BLaER1 (cell line): ENCODE data around the gene RELT.

Experiments used
- H3K27ac ChIP-seq: shearing (Covaris generic); formaldehyde crosslinking; 2 replicates; pipeline ENCODE4 v1.8.1; 2022
- H3K27me3 ChIP-seq: shearing (Covaris generic); formaldehyde crosslinking; 2 replicates; pipeline ENCODE4 v1.8.1; 2022
- H3K36me3 ChIP-seq: shearing (Covaris generic); formaldehyde crosslinking; 2 replicates; pipeline ENCODE4 v1.8.1; 2022
- H3K4me1 ChIP-seq: shearing (Covaris generic); formaldehyde crosslinking; 2 replicates; pipeline ENCODE4 v1.8.1; 2022
- H3K4me2 ChIP-seq: shearing (Covaris generic); formaldehyde crosslinking; 2 replicates; pipeline ENCODE4 v1.8.1; 2022
- H3K4me3 ChIP-seq: shearing (Covaris generic); formaldehyde crosslinking; 2 replicates; pipeline ENCODE4 v1.8.1; 2022
- H3K9ac ChIP-seq: shearing (Covaris generic); formaldehyde crosslinking; 2 replicates; pipeline ENCODE4 v1.8.1; 2022
- H3K9me3 ChIP-seq: shearing (Covaris generic); formaldehyde crosslinking; 2 replicates; pipeline ENCODE4 v1.8.1; 2022
- H4K20me1 ChIP-seq: shearing (Covaris generic); formaldehyde crosslinking; 2 replicates; pipeline ENCODE4 v1.8.1; 2022
- Cebpa-rat ChIP-seq: shearing (Covaris generic); IDR thresholded peaks from 2 replicates; pipeline ENCODE4 v1.8.1; 2022

The RELT gene

GRCh38 chr11:73386546-73386945, 10.3 kb downstream of the RELT start:
- H3K4me3 ChIP-seq = peak overlapping the region; percentile 50
- H3K9ac ChIP-seq = peak overlapping the region; percentile 79
- no peaks in the 10 kb centered on the region for H3K9me3 ChIP-seq
- peaks cover 68% of the 10 kb centered on the region for H4K20me1 ChIP-seq
- H3K4me2 ChIP-seq = peak overlapping the region; percentile 99
- peaks cover 100% of the 10 kb centered on the region for H3K4me1 ChIP-seq
- H3K36me3 ChIP-seq = peaks cover 14% of the 10 kb centered on the region
- H3K27ac ChIP-seq = peak overlapping the region; percentile 92
- no peak for TF ChIP-seq Cebpa-rat
- no peaks in the 10 kb centered on the region for H3K27me3 ChIP-seq

DNA sequence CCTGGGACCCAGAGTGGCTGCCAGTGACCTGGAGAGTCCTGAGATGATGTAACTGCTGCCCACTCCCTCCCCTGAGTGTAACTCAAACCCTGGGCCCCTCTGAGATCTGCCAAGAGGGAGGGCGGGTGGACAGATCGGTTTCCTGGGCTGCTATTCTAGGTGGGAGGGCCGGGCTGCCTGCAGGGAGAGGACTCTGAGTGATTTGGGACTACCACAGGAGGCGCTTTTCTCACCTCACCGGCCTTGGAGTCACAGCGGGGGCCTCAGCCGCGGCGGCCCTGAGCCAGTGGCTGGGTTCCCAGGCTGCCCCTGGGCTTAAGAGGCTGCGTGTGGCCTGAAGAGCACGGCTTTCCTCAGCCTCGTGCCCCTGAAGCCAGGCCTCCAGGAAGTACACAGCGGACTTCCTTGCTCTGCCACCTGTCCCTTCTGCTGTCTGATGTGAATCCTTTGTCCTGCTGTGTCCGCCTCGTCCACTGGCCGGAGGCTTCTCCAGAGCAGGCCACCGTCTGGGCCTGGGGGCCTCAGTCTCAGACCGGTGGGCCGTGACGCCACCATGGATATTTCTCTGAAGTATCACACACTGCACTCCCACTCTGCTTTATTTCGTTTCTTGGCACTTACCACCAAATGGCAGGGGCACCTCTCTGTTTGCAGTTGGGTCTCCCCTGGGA, 11.5 kb downstream of the RELT start:
- Histone ChIP-seq H3K27me3 (no peaks in the 10 kb centered on the region), H3K9ac (peak overlapping the region; percentile 79), H3K4me1 (peaks cover 100% of the 10 kb centered on the region), H3K27ac (peak overlapping the region; percentile 92), H3K4me3 (peak overlapping the region; percentile 55), H3K4me2 (peak overlapping the region; percentile 99), H4K20me1 (peaks cover 65% of the 10 kb centered on the region), H3K36me3 (peaks cover 26% of the 10 kb centered on the region), H3K9me3 (no peaks in the 10 kb centered on the region)
- no peak for TF ChIP-seq Cebpa-rat

GRCh38 chr11:73388265-73389133, 12.3 kb downstream of the RELT start:
- Histone ChIP-seq H3K27me3 (no peaks in the 10 kb centered on the region), H4K20me1 (peaks cover 65% of the 10 kb centered on the region), H3K9ac (peak overlapping the region; percentile 79), H3K4me1 (peaks cover 100% of the 10 kb centered on the region), H3K4me2 (peak overlapping the region; percentile 99), H3K9me3 (no peaks in the 10 kb centered on the region), H3K36me3 (peaks cover 30% of the 10 kb centered on the region), H3K4me3 (peak overlapping the region; percentile 55), H3K27ac (peak overlapping the region; percentile 92)
- TF ChIP-seq Cebpa-rat = no peak

GRCh38 chr11:73389134-73389525, 12.9 kb downstream of the RELT start:
- H3K4me3 ChIP-seq = peak overlapping the region; percentile 55
- no peaks in the 10 kb centered on the region for H3K9me3 ChIP-seq
- H3K27me3 ChIP-seq = no peaks in the 10 kb centered on the region
- peak overlapping the region; percentile 92 for H3K27ac ChIP-seq
- H3K9ac ChIP-seq = peak overlapping the region; percentile 79
- peaks cover 94% of the 10 kb centered on the region for H3K4me1 ChIP-seq
- H3K4me2 ChIP-seq = peak overlapping the region; percentile 99
- peaks cover 59% of the 10 kb centered on the region for H4K20me1 ChIP-seq
- TF ChIP-seq Cebpa-rat = no peak
- H3K36me3 ChIP-seq = peaks cover 35% of the 10 kb centered on the region

- no peak for TF ChIP-seq Cebpa-rat
- Histone ChIP-seq H3K4me1 (peaks cover 86% of the 10 kb centered on the region), H4K20me1 (peaks cover 55% of the 10 kb centered on the region)
These were observed 13.7 kb downstream of the RELT start for GRCh38 chr11:73389916-73390315.

DNA sequence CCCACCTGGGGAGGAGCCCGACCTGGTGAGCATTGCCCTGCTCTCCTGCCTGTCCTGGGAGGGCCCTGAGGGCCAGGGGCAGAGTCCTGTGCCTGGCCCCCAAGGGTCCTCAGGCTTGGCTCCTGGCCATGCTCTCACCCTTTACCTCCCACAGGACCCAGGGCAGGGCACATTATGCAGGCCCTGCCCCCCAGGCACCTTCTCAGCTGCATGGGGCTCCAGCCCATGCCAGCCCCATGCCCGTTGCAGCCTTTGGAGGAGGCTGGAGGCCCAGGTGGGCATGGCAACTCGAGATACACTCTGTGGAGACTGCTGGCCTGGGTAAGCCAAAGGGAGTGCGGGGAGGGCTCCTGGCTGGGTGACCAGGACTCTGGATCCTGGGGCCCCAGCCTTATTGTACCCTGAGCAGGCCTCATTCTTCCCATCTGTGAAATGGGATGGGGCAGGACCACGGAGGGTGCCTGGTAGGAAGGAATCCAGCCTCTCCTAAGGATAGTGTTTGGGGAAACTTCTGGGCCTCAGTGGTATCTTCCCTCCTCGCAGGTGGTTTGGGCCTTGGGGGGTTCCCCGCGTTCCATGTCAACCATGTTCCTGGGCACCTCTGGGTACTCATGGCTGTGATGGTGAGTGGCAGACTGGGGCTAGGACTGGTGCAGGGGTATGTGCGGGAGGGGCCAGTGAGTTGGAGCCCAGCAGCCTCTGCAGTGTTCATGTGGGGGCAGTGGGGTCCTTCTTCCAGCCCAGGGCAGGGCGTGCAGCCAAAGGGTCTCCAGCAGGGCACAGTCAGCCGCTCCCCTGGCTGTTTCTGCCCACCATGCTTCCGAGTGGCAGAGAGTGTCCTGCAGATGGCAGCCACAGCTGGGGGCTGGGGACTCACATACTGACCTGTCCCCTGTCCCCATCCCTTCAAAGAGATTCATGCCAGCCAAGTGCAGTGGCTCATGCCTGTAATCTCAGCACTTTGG, 14.7 kb downstream of the RELT start:
- Histone ChIP-seq H3K36me3 (peaks cover 53% of the 10 kb centered on the region), H3K4me1 (peaks cover 77% of the 10 kb centered on the region), H3K4me2 (peak overlapping the region; percentile 99), H3K27ac (peak overlapping the region; percentile 92), H3K9ac (peak overlapping the region; percentile 79), H3K4me3 (peak overlapping the region; percentile 55), H3K27me3 (no peaks in the 10 kb centered on the region), H4K20me1 (peaks cover 54% of the 10 kb centered on the region), H3K9me3 (no peaks in the 10 kb centered on the region)
- TF ChIP-seq Cebpa-rat = no peak

More at GRCh38 chr11:73389916-73390315, 13.7 kb downstream of the RELT start:
- H3K4me2 ChIP-seq = peak overlapping the region; percentile 99
- peak overlapping the region; percentile 92 for H3K27ac ChIP-seq
- H3K27me3 ChIP-seq = no peaks in the 10 kb centered on the region
- no peaks in the 10 kb centered on the region for H3K9me3 ChIP-seq
- H3K36me3 ChIP-seq = peaks cover 43% of the 10 kb centered on the region
- peak overlapping the region; percentile 79 for H3K9ac ChIP-seq
- H3K4me3 ChIP-seq = peak overlapping the region; percentile 55; the same call in 1 of the 2 replicates

DNA sequence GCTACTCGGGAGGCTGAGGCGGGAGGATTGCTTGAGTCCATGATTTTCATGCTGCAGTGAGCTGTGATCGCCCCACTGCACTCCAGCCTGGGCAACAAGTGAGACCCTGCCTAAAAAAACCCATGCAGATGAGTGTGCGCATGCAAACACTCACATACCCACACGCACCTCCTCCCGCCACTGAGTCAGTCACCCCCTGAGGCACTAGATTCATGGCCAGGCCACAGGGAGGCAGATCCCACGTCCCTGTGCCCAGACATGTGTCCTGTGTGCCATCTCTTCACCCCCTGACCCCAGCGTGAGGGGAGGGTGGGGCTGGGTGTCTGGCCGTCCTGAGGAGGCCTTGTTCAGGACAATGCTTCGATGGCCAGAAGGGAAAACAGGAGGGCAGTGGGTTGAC, 15.5 kb downstream of the RELT start:
- peaks cover 69% of the 10 kb centered on the region for H3K4me1 ChIP-seq
- H3K9me3 ChIP-seq = no peaks in the 10 kb centered on the region
- H3K27me3 ChIP-seq = no peaks in the 10 kb centered on the region
- H4K20me1 ChIP-seq = peaks cover 54% of the 10 kb centered on the region
- H3K4me3 ChIP-seq = no peak overlapping the region
- TF ChIP-seq Cebpa-rat = no peak
- H3K36me3 ChIP-seq = peaks cover 61% of the 10 kb centered on the region
- peak overlapping the region; percentile 92; the same call in 1 of the 2 replicates for H3K27ac ChIP-seq
- peak overlapping the region; percentile 99 for H3K4me2 ChIP-seq
- H3K9ac ChIP-seq = peak overlapping the region; percentile 79; the same call in 1 of the 2 replicates

DNA sequence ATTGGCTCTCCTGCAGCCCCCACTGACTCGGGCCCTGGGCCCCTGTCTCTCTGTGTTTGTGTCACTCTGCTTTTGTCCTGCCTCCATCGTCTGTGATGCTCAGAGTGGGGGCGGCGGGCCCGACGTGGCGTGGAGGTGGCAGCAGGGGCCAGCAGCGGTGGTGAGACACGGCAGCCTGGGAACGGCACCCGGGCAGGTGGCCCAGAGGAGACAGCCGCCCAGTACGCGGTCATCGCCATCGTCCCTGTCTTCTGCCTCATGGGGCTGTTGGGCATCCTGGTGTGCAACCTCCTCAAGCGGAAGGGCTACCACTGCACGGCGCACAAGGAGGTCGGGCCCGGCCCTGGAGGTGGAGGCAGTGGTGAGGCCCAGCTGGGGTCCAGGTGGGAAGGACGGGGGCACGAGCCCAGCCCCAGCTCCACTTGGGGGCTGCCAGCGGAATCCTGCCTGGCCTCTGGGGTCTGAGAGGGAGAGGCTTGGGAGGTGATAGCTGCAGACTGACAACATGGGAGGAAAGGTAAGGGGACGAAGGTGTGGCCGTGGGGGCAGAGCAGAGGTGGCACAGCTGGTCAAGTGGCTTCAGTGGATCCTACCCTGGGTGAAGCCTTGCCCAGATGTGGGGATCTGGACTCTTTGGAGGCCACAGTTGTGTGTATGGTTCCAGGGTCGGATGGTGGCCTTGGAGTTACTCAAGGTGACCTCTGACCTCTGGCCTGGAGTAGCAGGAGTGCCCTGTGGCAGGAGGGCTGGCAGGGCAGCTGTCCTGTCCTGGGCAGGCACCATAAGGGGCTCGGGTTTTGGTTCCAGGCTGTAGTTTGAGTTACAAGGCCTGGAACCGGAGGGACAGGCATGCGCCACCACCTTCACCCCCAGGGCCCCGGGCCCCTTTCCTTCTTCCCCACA, 16.2 kb downstream of the RELT start:
- Histone ChIP-seq H3K27me3 (no peaks in the 10 kb centered on the region), H3K27ac (peak overlapping the region; percentile 83), H3K4me2 (peak overlapping the region; percentile 99), H3K36me3 (peaks cover 68% of the 10 kb centered on the region), H3K4me1 (peaks cover 62% of the 10 kb centered on the region), H3K9me3 (no peaks in the 10 kb centered on the region), H3K4me3 (no peak overlapping the region), H4K20me1 (peaks cover 54% of the 10 kb centered on the region), H3K9ac (peak overlapping the region; percentile 71)
- TF ChIP-seq Cebpa-rat = no peak
